SK-N-SH (cell line): ENCODE data around the gene BEST1. TPM values are rescaled to one million over a fixed set of nuclear protein-coding genes. Genes with fewer than 3 reads are reported as not detected.

Experiments
- CTCF ChIA-PET: fragments of 300-600, 350-600 bp; formaldehyde crosslinking; extraction: SDS; loops from one replicate; lab custom pipeline; 2021; lab: Yijun Ruan, JAX
- POLR2A ChIA-PET: fragments of 350-600 bp; sonication (Branson Sonifier 250); formaldehyde crosslinking; extraction: SDS; loops from one replicate; lab custom pipeline; 2020; ENCODE audit warnings: antibody characterized with exemption, inconsistent platforms; lab: Yijun Ruan, JAX
- DNase-seq: peaks from one replicate; pipeline ENCODE4 v3.0.0; 2012
- H2AFZ ChIP-seq: fragments of 200-600 bp; sonication (generic); 2 replicates; pipeline ENCODE4 v1.8.1; 2016; ENCODE audit warnings: antibody characterized with exemption, mild to moderate bottlenecking, low read depth
- H3F3A ChIP-seq: fragments of 200-600 bp; sonication (generic); replicated peaks from 2 replicates; pipeline ENCODE3; 2016; ENCODE audit warnings: antibody characterized with exemption, mild to moderate bottlenecking; ENCODE audit not compliant: insufficient read depth
- H3K27ac ChIP-seq, 2 experiments: fragments of 200-500 bp in 1 of 2; fragments of 200-600 bp in 1 of 2; sonication (Bioruptor generic) in 1 of 2; sonication (generic), shearing (Covaris generic) in 1 of 2; 2 replicates each; pipeline versions ENCODE4 v1.5.1 to v1.6.1; 2014 to 2016; ENCODE audit warnings: low read depth in 2 of 2, inconsistent platforms in 1 of 2, low read length in 1 of 2, mild to moderate bottlenecking in 1 of 2, mixed read lengths in 1 of 2
- H3K27me3 ChIP-seq: fragments of 200-600 bp; sonication (generic), shearing (Covaris generic); 2 replicates; pipeline ENCODE4 v1.6.1; 2016; ENCODE audit warnings: mixed run types; ENCODE audit not compliant: insufficient read depth
- H3K36me3 ChIP-seq, 2 experiments: fragments of 200-500 bp in 1 of 2; fragments of 200-600 bp in 1 of 2; sonication (Bioruptor generic) in 1 of 2; sonication (generic) in 1 of 2; replicated peaks in 1 of 2; 2 replicates each; pipeline versions ENCODE3 to v1.5.1; 2014 to 2016; ENCODE audit warnings: low read length in 1 of 2, mild to moderate bottlenecking in 1 of 2; ENCODE audit not compliant: insufficient read depth in 2 of 2, control insufficient read depth in 1 of 2
- H3K4me1 ChIP-seq, 2 experiments: fragments of 200-500 bp in 1 of 2; fragments of 200-600 bp in 1 of 2; sonication (Bioruptor generic) in 1 of 2; sonication (generic), shearing (Covaris generic) in 1 of 2; 2 replicates each; pipeline versions ENCODE4 v1.5.1 to v1.6.1; 2014 to 2016; ENCODE audit warnings: low read depth in 1 of 2, low read length in 1 of 2, mixed run types in 1 of 2; ENCODE audit not compliant: insufficient read depth in 2 of 2, control insufficient read depth in 1 of 2
- H3K4me2 ChIP-seq: fragments of 200-600 bp; sonication (generic), shearing (Covaris generic); 2 replicates; pipeline ENCODE4 v1.6.1; 2017; ENCODE audit warnings: mixed run types
- H3K4me3 ChIP-seq, 2 experiments: fragments of 200-500 bp in 1 of 2; fragments of 200-600 bp in 1 of 2; sonication (Bioruptor generic) in 1 of 2; sonication (generic), shearing (Covaris generic) in 1 of 2; 2 replicates each; pipeline versions ENCODE4 v1.5.1 to v1.8.1; 2014 to 2016; ENCODE audit warnings: low read depth in 2 of 2, inconsistent platforms in 1 of 2, low read length in 1 of 2, mild to moderate bottlenecking in 1 of 2, mixed read lengths in 1 of 2, moderate library complexity in 1 of 2
- H3K79me2 ChIP-seq: fragments of 200-600 bp; sonication (generic); 2 replicates; pipeline ENCODE4 v1.8.1; 2017; ENCODE audit warnings: mild to moderate bottlenecking; ENCODE audit not compliant: insufficient read depth
- H3K9ac ChIP-seq: fragments of 200-600 bp; sonication (generic); 2 replicates; pipeline ENCODE4 v1.6.1; 2017; ENCODE audit warnings: mixed run types
- H3K9me2 ChIP-seq: fragments of 200-600 bp; sonication (generic); 2 replicates; pipeline ENCODE4 v1.6.1; 2017; ENCODE audit warnings: mixed run types
- H3K9me3 ChIP-seq: fragments of 200-600 bp; sonication (generic); 2 replicates; pipeline ENCODE4 v1.6.1; 2017; ENCODE audit warnings: mixed run types, mild to moderate bottlenecking, moderate library complexity
- H4K20me1 ChIP-seq: fragments of 200-600 bp; sonication (generic); 2 replicates; pipeline ENCODE4 v1.6.1; 2017; ENCODE audit warnings: mild to moderate bottlenecking, mixed run types; ENCODE audit not compliant: insufficient read depth
- CHD2 ChIP-seq: fragments of 150-350 bp; IDR thresholded peaks from 2 replicates; pipeline ENCODE4 v1.6.1; 2018; ENCODE audit warnings: low read length; ENCODE audit not compliant: partially characterized antibody
- ELF1 ChIP-seq: IDR thresholded peaks from 2 replicates; pipeline ENCODE4 v1.4.0; 2012
- EP300 ChIP-seq, 2 experiments: IDR thresholded peaks; 2 replicates each; pipeline versions ENCODE4 v1.4.0 to v1.6.1; 2012; ENCODE audit warnings: borderline replicate concordance in 1 of 2, low read depth in 1 of 2, low read length in 1 of 2
- FOSL2 ChIP-seq: IDR thresholded peaks from 2 replicates; pipeline ENCODE4 v1.4.0; 2012; ENCODE audit warnings: low read depth, mild to moderate bottlenecking, moderate library complexity, borderline replicate concordance
- FOXM1 ChIP-seq: IDR thresholded peaks from 2 replicates; pipeline ENCODE4 v1.4.0; 2012; ENCODE audit warnings: low read depth, mild to moderate bottlenecking
- GABPA ChIP-seq: IDR thresholded peaks from 2 replicates; pipeline ENCODE4 v1.4.0; 2012; ENCODE audit warnings: low read depth, mild to moderate bottlenecking
- JUND ChIP-seq: IDR thresholded peaks from 2 replicates; pipeline ENCODE4 v1.4.0; 2012
- MEF2A ChIP-seq: IDR thresholded peaks from 2 replicates; pipeline ENCODE4 v1.4.0; 2012; ENCODE audit warnings: low read depth, borderline replicate concordance
- NFIC ChIP-seq: IDR thresholded peaks from 2 replicates; pipeline ENCODE4 v1.4.0; 2012; ENCODE audit warnings: borderline replicate concordance
- NRF1 ChIP-seq: IDR thresholded peaks from 2 replicates; pipeline ENCODE4 v1.6.1; 2012; ENCODE audit warnings: low read depth, mild to moderate bottlenecking, low read length
- RCOR1 ChIP-seq: fragments of 150-350 bp; IDR thresholded peaks from 2 replicates; pipeline ENCODE4 v1.6.1; 2017; ENCODE audit warnings: antibody characterized with exemption, low read length
- RFX5 ChIP-seq: IDR thresholded peaks from 2 replicates; pipeline ENCODE4 v1.6.1; 2012; ENCODE audit warnings: mild to moderate bottlenecking, improper control_type of control experiment, low read length
- RXRA ChIP-seq: IDR thresholded peaks from 2 replicates; pipeline ENCODE4 v1.4.0; 2012; ENCODE audit warnings: low read depth, mild to moderate bottlenecking, borderline replicate concordance
- SMC3 ChIP-seq: IDR thresholded peaks from 2 replicates; pipeline ENCODE4 v1.6.1; 2012; ENCODE audit warnings: low read depth, low read length, improper control_type of control experiment
- TCF12 ChIP-seq: IDR thresholded peaks from 2 replicates; pipeline ENCODE4 v1.4.0; 2012
- TEAD4 ChIP-seq: IDR thresholded peaks from 2 replicates; pipeline ENCODE4 v1.4.0; 2012; ENCODE audit warnings: mild to moderate bottlenecking, borderline replicate concordance; ENCODE audit not compliant: insufficient read depth
- YY1 ChIP-seq: IDR thresholded peaks from 2 replicates; pipeline ENCODE4 v1.4.0; 2012; ENCODE audit warnings: low read depth, mild to moderate bottlenecking
- WGBS: methylation state at CpG from one replicate; pipeline ENCODE4 v1.1.6; 2017; ENCODE audit warnings: low lambda C conversion rate; 5-methylcytosine and 5-hydroxymethylcytosine counted together
- polyA plus RNA-seq, 3 experiments: library from polyadenylated mRNA; depleted of rRNA; stranded (reverse); fragments of >200 nt; gene quantifications; 2 replicates each; pipeline ENCODE4 v1.2.3, GENCODE V29; 2012
- TF ChIP-seq, protein P1 (sequence below): IDR thresholded peaks from 2 replicates; pipeline ENCODE4 v1.4.0; 2012; ENCODE audit warnings: low read depth, borderline replicate concordance
- TF ChIP-seq, protein P2 (sequence below): fragments of 150-350 bp; IDR thresholded peaks from 2 replicates; pipeline ENCODE4 v1.6.1; 2016; ENCODE audit warnings: mild to moderate bottlenecking, low read depth, low read length
- TF ChIP-seq, protein P3 (sequence below): IDR thresholded peaks from 2 replicates; pipeline ENCODE4; 2012
- TF ChIP-seq, protein P4 (sequence below): IDR thresholded peaks from 2 replicates; pipeline ENCODE4 v1.4.0; 2012; ENCODE audit warnings: low read depth
- TF ChIP-seq, protein P5 (sequence below): fragments of 200-600 bp; sonication (generic); IDR thresholded peaks from 2 replicates; pipeline ENCODE4 v1.6.1; 2017; ENCODE audit warnings: antibody characterized with exemption, mild to moderate bottlenecking, moderate library complexity
- TF ChIP-seq, protein P6 (sequence below): IDR thresholded peaks from 2 replicates; pipeline ENCODE4 v1.6.1; 2012; ENCODE audit warnings: mild to moderate bottlenecking, low read depth, low read length, moderate library complexity

The BEST1 gene
- polyA plus RNA-seq, 1 of the 3 experiments (the other 2 are of a cell fraction), result 0.30 TPM

DNA sequence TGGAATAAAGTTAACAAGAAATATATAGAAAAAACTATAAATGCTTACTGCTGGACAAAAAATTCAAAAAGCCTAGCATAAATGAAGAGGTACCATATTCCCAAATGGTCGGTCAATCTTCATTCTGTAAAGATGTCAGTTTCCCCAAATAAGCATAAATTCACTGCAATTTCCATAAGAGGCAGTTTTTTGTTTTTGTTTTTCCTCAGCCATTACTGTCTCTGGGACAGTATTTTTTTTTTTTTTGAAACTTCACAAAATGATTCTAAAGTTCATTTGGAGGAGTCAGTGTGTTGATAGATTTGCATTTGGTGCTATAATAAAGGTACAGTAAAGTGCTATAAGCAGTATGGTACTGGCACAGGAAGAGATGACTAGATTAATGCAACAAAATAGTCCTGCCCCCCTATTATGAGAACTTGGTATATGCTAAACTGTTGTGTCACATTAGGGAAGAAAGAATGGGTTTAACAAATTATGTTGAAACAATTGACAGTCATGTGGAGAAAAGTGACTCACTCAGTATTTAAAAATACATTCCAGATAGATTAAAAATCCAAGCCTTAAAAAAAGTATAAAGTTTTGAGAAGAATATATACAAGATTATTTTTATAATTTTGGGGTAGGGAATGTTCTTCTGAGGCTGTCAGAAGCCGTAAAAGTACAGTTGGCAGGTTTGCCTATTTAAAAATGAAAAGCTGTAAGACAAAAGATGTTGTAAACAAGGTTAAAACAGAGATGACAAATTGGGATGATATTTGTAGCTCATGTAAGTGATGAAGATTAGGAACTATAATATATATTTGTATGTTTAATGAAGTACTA lies 19.9 kb downstream of the BEST1 start:
- Histone ChIP-seq H3K9ac (peak overlapping the region; percentile 33; the same call in 1 of the 2 replicates), H4K20me1 (peaks cover 22% of the 10 kb centered on the region), H3K27me3 (no peaks in the 10 kb centered on the region), H3K9me3 (no peaks in the 10 kb centered on the region), H2AFZ (no peak overlapping the region), H3K36me3 (peaks cover 8 to 15% of the 10 kb centered on the region in 2 experiments), H3K4me1 (peaks cover 42 to 54% of the 10 kb centered on the region in 2 experiments), H3K4me2 (peak overlapping the region; percentile 88; the same call in 1 of the 2 replicates), H3K4me3 (no peak overlapping the region), H3K9me2 (no peaks in the 10 kb centered on the region), H3K27ac (peak overlapping the region; percentile 66 to 97; a peak in 3 of 4 replicates), H3K79me2 (peaks cover 33% of the 10 kb centered on the region), H3F3A (peaks cover 54% of the 10 kb centered on the region)
- no peak for DNase-seq
- 68% methylated on average over 2 of the region's 2 CpGs for WGBS
- ChIA-PET CTCF (interaction anchor here (0.6 to 11.7 kb wide), 5 partner anchors 12 to 111 kb away, joined by 3 to 64 read pairs (median 46); no protein-coding TSS in a partner anchor), POLR2A (interaction anchor here (2.7 to 5.2 kb wide), 2 partner anchors 19 to 142 kb away, joined by 7 to 76 read pairs; partner anchors contain the start of genes BEST1 and FADS2)
- TF ChIP-seq ELF1, result no peak
- TF ChIP-seq, protein P1, sequence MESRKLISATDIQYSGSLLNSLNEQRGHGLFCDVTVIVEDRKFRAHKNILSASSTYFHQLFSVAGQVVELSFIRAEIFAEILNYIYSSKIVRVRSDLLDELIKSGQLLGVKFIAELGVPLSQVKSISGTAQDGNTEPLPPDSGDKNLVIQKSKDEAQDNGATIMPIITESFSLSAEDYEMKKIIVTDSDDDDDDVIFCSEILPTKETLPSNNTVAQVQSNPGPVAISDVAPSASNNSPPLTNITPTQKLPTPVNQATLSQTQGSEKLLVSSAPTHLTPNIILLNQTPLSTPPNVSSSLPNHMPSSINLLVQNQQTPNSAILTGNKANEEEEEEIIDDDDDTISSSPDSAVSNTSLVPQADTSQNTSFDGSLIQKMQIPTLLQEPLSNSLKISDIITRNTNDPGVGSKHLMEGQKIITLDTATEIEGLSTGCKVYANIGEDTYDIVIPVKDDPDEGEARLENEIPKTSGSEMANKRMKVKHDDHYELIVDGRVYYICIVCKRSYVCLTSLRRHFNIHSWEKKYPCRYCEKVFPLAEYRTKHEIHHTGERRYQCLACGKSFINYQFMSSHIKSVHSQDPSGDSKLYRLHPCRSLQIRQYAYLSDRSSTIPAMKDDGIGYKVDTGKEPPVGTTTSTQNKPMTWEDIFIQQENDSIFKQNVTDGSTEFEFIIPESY, result no peak
- TF ChIP-seq FOXM1, result no peak
- TF ChIP-seq, protein P2, sequence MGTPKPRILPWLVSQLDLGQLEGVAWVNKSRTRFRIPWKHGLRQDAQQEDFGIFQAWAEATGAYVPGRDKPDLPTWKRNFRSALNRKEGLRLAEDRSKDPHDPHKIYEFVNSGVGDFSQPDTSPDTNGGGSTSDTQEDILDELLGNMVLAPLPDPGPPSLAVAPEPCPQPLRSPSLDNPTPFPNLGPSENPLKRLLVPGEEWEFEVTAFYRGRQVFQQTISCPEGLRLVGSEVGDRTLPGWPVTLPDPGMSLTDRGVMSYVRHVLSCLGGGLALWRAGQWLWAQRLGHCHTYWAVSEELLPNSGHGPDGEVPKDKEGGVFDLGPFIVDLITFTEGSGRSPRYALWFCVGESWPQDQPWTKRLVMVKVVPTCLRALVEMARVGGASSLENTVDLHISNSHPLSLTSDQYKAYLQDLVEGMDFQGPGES, result no peak
- TF ChIP-seq, protein P3, sequence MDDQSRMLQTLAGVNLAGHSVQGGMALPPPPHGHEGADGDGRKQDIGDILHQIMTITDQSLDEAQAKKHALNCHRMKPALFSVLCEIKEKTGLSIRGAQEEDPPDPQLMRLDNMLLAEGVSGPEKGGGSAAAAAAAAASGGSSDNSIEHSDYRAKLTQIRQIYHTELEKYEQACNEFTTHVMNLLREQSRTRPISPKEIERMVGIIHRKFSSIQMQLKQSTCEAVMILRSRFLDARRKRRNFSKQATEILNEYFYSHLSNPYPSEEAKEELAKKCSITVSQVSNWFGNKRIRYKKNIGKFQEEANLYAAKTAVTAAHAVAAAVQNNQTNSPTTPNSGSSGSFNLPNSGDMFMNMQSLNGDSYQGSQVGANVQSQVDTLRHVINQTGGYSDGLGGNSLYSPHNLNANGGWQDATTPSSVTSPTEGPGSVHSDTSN, result peak; percentile 69; the same call in 1 of the 2 replicates
- no peak for TF ChIP-seq RXRA
- TF ChIP-seq JUND, result peak; percentile 51
- TF ChIP-seq, protein P4, sequence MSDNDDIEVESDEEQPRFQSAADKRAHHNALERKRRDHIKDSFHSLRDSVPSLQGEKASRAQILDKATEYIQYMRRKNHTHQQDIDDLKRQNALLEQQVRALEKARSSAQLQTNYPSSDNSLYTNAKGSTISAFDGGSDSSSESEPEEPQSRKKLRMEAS, result 0 out of 2 replicates have a peak, but pooled peaks have one; percentile 12
- TF ChIP-seq CHD2, result no peak
- no peak for TF ChIP-seq GABPA
- no peak for TF ChIP-seq YY1
- TF ChIP-seq NRF1, result no peak
- TF ChIP-seq RFX5, result no peak
- TF ChIP-seq SMC3, result no peak
- TF ChIP-seq RCOR1, result no peak
- TF ChIP-seq, protein P5, sequence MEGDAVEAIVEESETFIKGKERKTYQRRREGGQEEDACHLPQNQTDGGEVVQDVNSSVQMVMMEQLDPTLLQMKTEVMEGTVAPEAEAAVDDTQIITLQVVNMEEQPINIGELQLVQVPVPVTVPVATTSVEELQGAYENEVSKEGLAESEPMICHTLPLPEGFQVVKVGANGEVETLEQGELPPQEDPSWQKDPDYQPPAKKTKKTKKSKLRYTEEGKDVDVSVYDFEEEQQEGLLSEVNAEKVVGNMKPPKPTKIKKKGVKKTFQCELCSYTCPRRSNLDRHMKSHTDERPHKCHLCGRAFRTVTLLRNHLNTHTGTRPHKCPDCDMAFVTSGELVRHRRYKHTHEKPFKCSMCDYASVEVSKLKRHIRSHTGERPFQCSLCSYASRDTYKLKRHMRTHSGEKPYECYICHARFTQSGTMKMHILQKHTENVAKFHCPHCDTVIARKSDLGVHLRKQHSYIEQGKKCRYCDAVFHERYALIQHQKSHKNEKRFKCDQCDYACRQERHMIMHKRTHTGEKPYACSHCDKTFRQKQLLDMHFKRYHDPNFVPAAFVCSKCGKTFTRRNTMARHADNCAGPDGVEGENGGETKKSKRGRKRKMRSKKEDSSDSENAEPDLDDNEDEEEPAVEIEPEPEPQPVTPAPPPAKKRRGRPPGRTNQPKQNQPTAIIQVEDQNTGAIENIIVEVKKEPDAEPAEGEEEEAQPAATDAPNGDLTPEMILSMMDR, result no peak
- TF ChIP-seq, protein P6, sequence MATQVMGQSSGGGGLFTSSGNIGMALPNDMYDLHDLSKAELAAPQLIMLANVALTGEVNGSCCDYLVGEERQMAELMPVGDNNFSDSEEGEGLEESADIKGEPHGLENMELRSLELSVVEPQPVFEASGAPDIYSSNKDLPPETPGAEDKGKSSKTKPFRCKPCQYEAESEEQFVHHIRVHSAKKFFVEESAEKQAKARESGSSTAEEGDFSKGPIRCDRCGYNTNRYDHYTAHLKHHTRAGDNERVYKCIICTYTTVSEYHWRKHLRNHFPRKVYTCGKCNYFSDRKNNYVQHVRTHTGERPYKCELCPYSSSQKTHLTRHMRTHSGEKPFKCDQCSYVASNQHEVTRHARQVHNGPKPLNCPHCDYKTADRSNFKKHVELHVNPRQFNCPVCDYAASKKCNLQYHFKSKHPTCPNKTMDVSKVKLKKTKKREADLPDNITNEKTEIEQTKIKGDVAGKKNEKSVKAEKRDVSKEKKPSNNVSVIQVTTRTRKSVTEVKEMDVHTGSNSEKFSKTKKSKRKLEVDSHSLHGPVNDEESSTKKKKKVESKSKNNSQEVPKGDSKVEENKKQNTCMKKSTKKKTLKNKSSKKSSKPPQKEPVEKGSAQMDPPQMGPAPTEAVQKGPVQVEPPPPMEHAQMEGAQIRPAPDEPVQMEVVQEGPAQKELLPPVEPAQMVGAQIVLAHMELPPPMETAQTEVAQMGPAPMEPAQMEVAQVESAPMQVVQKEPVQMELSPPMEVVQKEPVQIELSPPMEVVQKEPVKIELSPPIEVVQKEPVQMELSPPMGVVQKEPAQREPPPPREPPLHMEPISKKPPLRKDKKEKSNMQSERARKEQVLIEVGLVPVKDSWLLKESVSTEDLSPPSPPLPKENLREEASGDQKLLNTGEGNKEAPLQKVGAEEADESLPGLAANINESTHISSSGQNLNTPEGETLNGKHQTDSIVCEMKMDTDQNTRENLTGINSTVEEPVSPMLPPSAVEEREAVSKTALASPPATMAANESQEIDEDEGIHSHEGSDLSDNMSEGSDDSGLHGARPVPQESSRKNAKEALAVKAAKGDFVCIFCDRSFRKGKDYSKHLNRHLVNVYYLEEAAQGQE, result no peak
- TF ChIP-seq NFIC, result no peak
- TF ChIP-seq FOSL2, result peak; percentile 40; the same call in 1 of the 2 replicates
- no peak for TF ChIP-seq MEF2A
- no peak for TF ChIP-seq TEAD4
- TF ChIP-seq TCF12, result no peak; the same call in 1 of the 2 replicates
- TF ChIP-seq EP300 (IDR thresholded peaks at IDR 0.05; ENCODE audit: borderline replicate concordance in 1 of 2, low read depth in 1 of 2, low read length in 1 of 2), result peak in 1 of 2 experiments; percentile 41; a peak in 1 of 4 replicates
